Activated CD4-positive, CD25-positive, alpha-beta regulatory T cell (primary cell): ENCODE data around the gene CCDC88B.
"Not testable (repeated sequence)": the region's sequence is repeated elsewhere in the genome, so short reads cannot be mapped to it uniquely, and the experiment has no call there.

Experiments used
- DNase-seq, 4 experiments: peaks; one replicate each; lab custom pipeline; 2025; lab: John Stamatoyannopoulos, UW

Gene CCDC88B

DNA sequence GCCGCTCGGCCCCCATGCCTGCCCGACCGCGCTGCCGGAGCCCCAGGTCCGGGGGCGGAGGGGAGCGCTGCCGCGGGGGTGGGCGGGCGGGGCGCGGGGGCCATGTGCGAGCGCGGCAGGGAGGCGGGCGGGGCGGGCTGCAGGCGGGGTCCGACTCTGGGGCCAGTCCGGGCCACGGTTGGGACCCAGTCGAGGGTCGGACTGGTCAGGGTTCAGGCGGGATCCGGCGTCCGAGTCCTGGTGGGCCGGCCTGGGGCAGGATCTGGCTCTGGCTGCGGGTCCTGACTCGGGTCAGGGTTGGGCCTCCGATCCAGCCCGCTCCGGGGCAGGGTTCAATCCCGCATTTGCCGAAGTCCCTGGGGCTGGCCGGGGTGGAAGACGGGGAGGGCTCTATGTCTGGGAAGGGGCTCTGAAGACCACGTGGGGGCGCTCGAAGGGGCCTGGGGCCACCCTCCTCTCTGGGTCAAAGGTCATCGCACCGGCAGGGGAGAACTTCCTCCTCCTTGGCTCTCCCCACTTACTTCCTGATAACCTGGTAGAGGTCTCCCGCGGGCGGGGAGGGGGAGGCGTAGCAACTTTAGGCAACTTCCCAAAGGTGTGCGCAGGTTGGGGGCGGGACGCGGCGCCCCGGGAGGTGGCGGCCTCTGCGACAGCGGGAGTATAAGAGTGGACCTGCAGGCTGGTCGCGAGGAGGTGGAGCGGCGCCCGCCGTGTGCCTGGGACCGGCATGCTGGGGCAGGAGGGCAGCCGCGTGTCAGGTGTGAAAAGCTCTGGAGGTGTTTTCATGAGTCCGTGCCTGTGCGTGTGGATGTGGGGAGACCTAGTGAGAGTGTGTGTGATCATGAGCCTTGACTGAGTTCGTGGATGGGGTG is 34.1 kb upstream of the CCDC88B start:
- peak in 3 of 4 experiments; percentile 42 to 56 (median 48) for DNase-seq

DNA sequence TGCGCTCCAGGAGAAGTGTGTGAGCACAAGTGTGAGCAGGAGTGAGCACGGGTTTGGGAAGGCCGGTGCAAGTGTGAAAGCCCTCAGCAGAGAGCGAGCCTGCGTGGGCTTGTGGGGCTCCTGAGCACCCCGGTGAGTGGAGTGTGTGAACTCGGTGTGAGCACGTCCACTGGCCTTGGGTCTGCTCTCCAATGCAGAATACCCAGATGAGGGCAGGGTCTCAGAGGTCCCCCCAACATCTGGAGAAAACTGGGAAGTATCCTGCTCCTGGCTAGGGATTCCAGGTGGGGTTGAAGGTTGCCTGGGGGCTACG is 33.5 kb upstream of the CCDC88B start:
- no peak for DNase-seq

DNA sequence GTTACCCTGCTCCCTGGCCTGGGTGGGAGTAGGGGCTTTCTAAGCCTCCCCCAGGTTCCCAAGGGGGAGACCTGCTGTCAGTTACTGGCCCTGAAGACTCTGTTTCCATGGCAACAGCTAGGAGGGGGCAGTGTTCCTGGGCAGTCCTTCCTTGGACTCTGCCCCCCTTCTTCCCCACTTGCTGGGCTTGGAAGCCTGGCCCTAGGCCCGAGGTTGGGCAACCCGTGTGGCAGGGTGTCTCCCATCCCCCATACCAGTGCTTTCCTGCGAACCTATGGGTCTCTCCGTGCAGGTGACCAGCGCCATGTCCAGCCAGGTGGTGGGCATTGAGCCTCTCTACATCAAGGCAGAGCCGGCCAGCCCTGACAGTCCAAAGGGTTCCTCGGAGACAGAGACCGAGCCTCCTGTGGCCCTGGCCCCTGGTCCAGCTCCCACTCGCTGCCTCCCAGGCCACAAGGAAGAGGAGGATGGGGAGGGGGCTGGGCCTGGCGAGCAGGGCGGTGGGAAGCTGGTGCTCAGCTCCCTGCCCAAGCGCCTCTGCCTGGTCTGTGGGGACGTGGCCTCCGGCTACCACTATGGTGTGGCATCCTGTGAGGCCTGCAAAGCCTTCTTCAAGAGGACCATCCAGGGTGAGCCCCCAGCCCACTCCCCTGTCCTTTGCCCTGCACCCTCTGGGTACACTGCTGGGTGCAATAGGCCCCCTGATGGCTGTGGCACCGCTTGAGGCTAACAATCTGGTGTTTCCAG is 33.0 kb upstream of the CCDC88B start:
- DNase-seq = no peak

DNA sequence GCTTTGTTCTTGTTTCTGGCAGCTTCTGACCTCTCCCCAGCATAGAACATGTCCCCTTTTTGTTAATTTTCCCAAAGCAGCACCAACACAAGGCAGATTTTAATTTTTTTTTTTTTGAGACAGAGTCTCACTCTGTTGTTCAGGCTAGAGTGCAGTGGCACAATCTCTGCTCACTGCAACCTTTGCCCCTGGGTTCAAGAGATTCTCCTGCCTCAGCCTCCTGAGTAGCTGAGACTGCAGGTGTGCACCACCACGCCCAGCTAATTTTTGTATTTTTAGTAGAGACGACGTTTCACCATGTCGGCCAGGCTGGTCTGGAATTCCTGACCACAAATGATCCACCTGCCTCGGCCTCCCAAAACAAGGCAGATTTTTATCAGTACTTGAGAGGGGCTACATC is 32.2 kb upstream of the CCDC88B start:
- DNase-seq = not testable (repeated sequence)

DNA sequence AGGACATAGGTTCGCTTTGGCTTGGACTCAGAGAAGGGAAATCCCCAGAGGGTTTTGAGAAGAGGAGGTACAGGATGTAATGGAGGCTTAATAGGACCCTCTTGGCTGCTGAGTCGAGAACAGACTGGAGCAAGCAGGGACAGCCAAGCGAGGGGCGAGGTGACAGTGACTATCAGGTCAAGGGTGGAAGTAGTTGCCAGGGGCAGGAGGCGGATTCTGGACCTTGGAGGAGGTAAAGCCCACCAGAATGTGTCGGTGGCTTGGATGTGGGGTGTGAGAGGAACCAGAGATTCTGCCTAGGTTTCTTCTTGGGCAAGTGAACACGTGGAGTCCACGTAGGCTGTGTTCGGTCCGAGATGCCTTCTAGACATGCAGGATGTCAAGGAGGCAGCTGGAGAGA is 27.1 kb upstream of the CCDC88B start:
- no peak for DNase-seq

DNA sequence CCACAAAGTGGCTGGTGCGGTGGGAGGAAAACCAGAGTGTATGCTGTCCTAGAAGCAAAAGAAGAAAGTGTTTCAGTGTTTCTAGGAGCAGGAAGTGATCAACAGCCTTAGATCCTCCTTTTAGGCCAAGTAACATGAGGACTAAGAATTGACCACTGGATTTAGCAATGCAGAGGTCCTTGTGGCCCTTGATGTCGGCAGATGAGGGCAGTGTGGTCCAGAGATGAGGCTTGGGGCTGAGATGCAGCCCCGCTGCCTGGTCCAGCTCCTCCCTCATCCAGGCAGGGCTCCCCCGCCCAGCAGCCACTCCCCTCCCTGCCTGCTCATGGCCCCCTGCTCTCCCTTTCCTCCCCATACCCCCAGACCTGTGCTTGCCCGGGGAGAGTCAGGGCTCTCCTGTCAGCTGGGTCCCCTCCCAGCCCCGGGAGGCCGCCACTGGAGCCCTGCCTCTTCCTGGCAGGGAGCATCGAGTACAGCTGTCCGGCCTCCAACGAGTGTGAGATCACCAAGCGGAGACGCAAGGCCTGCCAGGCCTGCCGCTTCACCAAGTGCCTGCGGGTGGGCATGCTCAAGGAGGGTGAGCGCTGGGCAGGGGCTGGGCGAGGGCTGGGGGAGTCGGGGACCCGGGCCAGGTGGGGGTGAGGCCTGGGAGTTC is 26.4 kb upstream of the CCDC88B start:
- DNase-seq = no peak

DNA sequence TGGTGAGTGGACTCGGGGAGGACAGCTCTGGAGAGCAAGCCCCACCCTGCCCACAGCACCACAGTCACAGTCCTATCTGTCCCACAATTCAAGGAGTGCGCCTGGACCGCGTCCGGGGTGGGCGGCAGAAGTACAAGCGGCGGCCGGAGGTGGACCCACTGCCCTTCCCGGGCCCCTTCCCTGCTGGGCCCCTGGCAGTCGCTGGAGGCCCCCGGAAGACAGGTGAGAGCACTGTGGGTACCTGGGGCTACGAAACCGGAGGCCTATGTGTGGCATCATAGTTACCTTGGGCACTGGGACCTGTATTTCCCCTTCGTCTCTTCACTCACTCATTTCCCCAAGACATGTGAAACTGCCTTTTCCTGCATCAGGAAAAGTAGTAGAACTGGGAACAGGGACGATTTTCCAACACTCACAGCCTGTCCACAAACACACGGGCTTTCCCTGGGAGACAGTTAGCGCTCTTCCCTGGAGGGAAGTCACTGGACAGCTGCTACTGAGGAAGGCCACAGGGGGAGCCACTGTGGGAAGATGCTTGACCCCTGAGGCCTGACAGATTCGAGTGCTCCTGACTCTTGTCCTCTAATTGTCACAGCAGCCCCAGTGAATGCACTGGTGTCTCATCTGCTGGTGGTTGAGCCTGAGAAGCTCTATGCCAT is 25.7 kb upstream of the CCDC88B start:
- no peak for DNase-seq

DNA sequence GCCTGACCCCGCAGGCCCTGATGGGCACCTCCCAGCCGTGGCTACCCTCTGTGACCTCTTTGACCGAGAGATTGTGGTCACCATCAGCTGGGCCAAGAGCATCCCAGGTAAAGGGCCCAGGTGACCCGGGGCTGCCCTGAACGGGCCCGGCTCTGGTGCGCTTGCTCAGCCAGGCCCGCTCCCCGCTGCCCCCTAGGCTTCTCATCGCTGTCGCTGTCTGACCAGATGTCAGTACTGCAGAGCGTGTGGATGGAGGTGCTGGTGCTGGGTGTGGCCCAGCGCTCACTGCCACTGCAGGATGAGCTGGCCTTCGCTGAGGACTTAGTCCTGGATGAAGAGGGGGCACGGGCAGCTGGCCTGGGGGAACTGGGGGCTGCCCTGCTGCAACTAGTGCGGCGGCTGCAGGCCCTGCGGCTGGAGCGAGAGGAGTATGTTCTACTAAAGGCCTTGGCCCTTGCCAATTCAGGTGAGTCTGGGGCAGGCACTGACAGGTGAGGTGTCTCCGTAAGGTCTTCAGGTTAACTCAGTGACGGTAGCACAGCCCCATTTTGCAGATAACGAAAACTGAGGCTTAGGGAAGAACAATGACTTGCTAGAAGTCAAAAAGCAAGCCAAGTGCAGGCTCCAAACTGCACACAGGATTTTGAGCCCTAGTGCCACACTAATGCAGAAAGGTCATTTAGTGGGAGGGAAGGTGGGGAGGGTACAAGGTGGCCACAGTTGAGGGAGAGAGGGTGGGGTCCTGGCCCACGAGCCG is 25.0 kb upstream of the CCDC88B start:
- DNase-seq = no peak

DNA sequence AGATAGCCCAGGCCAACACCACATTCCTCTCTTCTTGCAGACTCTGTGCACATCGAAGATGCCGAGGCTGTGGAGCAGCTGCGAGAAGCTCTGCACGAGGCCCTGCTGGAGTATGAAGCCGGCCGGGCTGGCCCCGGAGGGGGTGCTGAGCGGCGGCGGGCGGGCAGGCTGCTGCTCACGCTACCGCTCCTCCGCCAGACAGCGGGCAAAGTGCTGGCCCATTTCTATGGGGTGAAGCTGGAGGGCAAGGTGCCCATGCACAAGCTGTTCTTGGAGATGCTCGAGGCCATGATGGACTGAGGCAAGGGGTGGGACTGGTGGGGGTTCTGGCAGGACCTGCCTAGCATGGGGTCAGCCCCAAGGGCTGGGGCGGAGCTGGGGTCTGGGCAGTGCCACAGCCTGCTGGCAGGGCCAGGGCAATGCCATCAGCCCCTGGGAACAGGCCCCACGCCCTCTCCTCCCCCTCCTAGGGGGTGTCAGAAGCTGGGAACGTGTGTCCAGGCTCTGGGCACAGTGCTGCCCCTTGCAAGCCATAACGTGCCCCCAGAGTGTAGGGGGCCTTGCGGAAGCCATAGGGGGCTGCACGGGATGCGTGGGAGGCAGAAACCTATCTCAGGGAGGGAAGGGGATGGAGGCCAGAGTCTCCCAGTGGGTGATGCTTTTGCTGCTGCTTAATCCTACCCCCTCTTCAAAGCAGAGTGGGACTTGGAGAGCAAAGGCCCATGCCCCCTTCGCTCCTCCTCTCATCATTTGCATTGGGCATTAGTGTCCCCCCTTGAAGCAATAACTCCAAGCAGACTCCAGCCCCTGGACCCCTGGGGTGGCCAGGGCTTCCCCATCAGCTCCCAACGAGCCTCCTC is 24.1 kb upstream of the CCDC88B start:
- not testable (repeated sequence) for DNase-seq

DNA sequence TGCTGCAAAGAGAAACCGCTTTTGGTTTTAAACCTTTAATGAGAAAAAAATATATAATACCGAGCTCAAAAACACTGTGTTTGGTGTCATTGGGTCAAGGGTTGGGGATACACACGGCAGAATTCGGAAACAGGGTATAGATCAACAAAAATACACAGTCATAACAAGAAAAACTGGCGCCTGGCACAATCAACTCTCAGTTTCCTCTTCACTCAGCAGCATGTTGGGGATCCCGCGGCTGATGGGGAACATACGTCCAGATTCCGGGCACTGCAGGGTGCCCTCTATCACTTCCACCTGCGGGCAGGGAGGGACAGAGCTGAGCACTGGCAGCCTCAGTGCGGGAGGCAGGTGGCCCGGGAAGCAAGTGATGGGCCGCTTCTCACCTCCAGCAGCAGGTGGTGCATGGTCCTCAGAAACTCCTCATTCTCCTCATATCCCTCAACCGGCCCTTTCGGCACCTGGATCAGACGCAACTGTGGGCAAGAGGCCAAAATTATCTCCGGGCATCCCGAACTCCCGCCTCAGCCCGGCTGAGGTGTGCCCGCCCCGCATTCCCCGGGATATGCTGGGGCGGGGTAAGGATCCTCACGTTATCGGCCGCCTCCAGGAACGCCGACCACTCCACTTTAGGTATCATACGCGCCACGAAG is 23.2 kb upstream of the CCDC88B start:
- DNase-seq = no peak

DNA sequence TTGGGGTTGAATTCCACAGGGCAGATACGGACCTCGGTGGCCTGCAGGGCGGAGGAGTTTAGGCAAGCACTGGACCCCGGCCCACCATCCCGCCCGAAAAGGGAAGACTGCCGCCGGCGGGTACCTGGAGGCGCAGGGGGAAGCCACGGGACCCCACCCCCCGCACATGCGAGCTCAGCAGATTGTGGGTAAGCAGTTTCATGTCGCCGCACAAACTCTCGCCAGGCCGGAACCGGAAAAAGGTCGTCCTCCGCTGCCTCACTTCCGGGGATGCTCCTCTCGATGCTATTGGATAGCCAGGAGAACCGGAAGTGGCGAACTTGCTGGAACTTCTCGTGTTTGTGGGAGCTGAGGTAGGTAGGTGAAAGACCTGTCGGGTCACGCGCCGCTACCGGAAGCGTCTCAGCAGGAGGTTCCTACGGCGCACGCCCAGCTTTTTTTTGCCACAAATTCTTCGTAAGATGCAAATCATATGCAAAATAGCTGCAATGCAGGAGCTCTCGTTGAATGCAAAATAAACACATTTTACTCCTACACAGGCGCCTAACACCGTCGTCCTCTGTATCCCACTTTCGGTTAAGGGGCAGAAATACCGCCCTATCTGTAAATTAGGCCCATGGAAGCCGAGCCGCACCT is 22.6 kb upstream of the CCDC88B start, which contains the start of gene TRMT112:
Gene TRMT112, minus strand, starts transcription at position 235 of the 636 bp plus-strand sequence. Its CDS starts 33 bp downstream, at position 202.
- peak; percentile 84 to 94 (median 90) for DNase-seq

DNA sequence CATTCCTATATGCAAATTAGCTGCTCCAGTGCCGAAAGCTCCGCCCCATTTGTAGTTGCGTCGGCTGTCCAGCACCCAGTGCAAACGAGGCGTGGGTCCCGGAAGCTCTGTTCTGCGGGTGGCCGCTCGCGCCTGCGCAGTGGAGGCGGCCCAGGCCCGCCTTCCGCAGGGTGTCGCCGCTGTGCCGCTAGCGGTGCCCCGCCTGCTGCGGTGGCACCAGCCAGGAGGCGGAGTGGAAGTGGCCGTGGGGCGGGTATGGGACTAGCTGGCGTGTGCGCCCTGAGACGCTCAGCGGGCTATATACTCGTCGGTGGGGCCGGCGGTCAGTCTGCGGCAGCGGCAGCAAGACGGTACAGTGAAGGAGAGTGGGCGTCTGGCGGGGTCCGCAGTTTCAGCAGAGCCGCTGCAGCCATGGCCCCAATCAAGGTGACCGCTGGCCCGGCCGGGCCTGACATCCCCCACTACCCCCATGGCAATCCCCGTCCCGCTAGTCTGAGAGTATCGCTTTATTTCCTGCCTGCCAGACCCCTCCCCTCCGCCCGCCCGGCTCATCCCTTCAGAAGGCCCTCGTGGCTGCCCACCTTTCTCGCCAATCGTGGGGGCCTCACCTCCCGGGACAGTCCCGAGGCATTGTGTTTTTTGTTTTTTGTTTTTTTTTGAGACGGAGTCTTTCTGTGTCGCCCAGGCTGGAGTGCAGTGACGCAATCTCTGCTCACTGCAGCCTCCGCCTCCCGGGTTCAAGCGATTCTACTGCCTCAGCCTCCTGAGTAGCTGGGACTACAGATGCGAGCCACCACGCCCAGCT is 21.8 kb upstream of the CCDC88B start, which contains the start of gene PRDX5:
Gene PRDX5, plus strand, starts transcription at position 161 of the 805 bp plus-strand sequence. Its CDS starts 95 bp downstream, at position 256.
- peak; percentile 78 to 93 (median 89) for DNase-seq

DNA sequence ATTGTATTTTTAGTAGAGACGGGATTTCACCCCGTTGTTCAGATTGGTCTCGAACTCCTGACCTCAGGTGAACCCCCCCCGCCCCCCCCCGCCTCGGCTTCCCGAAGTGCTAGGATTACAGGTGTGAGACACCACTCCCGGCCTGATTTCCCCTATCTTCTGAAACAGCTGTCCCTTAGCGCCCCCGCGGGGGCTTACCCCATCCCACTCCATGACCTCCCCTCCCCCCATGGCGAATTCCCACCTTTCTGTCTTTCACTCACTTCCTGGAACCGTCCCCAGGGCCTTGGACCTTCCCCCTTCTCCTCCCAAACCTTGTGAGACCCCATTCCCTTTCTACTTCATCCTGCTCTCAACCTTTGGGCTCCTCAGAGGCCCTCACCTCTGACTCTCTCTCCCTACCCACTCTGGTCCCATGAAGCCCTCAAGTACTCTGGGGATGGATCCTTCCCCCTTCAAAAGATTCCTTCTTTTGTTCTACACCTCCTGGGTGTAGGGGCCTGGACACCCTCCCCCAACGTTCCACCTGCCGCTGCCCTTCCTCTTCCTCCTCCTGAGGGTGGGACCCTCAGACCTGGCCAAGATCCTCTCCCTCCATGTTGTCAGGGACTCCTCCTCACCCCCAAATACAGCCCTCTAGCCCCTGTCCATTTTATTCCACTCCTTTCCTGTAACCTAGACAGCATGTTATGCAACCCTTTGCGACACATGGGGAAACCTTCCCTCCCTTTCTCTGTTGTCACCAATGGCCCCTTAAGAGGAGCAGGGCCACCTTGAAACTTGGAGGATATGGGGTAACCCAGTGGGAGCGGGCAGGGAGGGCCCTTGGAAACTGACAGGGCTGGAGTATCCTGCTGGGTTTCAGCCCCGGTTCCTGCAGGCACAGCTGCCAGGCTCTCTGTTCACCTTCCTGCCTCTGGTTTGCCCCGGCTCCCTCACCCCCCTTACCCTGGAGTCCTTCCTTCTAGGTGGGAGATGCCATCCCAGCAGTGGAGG is 20.9 kb upstream of the CCDC88B start:
- no peak for DNase-seq

DNA sequence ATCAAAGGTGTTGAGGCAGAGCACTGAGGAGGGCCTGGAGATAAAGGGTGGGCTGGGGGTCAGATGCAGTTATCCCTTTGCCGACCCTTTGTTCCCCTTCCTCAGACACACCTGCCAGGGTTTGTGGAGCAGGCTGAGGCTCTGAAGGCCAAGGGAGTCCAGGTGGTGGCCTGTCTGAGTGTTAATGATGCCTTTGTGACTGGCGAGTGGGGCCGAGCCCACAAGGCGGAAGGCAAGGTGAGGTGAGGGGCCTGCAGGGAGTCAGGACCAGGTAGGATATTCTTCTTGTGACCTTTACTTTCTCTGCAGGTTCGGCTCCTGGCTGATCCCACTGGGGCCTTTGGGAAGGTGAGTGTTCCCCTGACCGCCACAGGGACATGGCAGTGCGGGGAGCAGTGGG is 19.4 kb upstream of the CCDC88B start:
- DNase-seq = no peak

DNA sequence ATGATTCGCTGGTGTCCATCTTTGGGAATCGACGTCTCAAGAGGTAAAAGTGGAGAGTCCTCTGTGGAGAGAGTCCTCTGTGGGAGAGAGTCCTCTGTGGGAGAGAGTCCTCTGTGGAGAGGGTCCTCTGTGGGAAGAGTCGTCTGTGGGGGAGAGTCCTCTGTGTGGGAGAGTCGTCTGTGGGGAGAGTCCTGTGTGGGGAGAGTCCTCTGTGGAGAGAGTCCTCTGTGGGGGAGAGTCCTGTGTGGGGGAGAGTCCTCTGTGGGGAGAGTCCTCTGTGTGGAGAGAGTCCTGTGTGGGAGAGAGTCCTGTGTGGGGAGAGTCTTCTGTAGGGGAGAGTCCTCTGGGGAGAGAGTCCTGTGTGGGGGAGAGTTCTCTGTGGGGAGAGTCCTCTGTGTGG is 19.0 kb upstream of the CCDC88B start:
- DNase-seq = no peak

DNA sequence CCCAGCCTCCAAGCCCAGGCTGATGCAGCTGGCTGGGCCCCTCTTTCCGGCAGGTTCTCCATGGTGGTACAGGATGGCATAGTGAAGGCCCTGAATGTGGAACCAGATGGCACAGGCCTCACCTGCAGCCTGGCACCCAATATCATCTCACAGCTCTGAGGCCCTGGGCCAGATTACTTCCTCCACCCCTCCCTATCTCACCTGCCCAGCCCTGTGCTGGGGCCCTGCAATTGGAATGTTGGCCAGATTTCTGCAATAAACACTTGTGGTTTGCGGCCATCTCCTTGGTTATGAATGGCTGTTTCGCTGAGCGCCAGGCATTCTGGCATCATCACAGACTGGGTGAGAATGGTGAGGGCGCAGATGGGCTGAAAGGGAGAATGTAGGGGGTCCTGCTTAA is 18.5 kb upstream of the CCDC88B start:
- no peak for DNase-seq

DNA sequence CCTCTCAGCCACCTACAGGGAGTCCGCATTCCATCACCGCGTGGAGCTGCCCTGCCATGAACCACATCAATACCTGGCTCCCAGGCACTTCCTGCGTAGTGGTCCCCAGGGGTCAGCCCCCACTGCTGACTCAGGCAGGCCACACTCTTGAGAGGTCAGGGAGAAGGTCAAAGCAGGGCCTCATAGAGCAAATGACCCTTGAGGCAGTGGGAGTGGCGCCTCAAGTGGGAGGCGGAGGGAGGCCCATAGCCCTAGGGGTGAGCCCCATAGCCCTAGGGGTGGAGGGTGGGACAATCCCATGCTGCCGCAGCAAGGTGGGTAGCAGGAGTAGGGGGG is 17.1 kb upstream of the CCDC88B start:
- DNase-seq = no peak
